HG02588 (cell line): Measurements from ENCODE around the gene DCT.

Experiments used
- ATAC-seq: cut with Tn5 transposase; IDR thresholded peaks from one replicate; pipeline ENCODE4 v1.9.1; 2021; ENCODE audit warnings: mild to moderate bottlenecking, moderate library complexity; ENCODE audit not compliant: unreplicated experiment

DCT gene

GRCh38 chr13:94400874-94401273 is 78.6 kb downstream of the DCT start:
- ATAC-seq, result no peak

- no peak for ATAC-seq
These were observed 79.7 kb downstream of the DCT start for GRCh38 chr13:94399812-94400211.

- no peak for ATAC-seq
These were observed 83.6 kb downstream of the DCT start for GRCh38 chr13:94395860-94396259.

DNA sequence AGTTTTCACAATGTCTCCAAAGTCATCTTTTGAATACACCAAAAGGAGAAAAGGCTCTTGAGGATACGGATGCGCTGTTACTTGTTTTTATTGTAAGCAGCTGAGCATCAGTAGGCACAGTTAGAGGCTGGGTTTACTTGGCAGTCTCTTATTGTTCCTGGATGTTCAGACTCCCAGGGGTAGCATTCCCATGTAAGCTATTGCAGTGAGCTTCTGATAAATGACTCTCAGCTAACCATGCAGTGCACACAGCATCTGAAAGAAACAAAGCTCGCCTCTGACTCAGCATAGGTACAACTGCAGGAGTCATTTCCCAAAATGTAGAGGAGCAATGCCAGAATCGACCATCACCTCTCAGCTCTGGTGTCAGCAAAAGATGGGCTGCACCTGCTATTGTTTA is 84.8 kb downstream of the DCT start:
- ATAC-seq, result no peak

- no peak for ATAC-seq
These were observed 88.6 kb downstream of the DCT start for GRCh38 chr13:94390881-94391280.

DNA sequence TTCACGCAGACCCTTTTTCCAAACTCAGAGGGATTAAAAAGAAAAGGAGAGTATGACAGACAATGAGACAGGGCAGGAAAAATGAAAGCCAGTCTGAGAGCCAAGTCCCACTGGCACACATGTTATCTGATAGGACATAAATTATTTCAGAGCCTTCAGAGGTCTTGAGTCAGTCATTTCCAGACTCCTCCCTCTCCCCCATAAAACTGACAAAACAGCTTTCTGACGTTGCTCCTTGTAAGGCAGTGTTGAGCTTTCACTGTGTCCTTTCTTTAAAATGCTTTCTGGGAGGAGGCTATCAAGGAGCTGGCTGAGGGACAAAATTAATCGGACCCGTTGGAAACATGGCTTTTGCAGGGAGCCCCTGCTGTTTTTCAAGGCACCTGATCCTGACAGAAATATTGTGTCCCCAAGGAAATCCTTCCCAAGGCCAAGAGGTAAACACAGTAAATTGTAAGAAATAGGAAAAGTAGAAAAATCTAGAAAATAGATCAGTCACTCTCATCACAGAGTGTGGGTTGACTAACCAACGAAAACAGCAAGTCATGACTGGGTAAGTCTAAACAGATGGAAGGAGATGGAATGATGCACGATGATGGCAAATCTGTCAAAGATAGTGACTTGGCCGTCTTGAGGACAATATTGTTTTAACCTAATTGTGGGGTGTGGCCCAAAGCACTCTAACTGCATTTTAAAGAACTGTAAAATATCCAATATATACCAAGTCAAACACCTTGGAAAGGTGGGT is 89.7 kb downstream of the DCT start:
- ATAC-seq, result no peak

DNA sequence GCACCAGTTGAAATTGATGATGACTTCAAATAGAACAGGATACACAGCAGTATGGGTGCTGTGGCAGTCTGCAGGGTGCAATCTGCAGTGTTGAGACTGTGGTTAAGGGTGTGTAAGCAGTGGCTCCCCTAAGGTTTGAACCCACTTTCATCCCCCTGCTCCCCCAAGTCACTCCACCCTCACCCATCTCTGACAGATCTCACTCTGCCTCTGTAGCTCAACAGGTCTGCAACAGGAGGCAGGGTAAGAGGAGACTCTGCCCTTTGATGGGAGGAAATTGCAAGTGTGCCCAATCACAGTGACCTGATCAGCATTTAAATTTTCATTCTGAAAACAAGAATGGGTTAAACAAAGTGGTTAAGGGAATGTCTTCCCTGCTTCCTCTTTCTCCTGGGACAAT is 92.4 kb downstream of the DCT start:
- ATAC-seq, result no peak
